Mucosa of rectum (tissue), 2 donors: ENCODE data around the gene FSD1.

ENCODE experiments used
- H3K27ac ChIP-seq, 2 donors: one replicate each; pipeline ENCODE4 v1.7.0; 2013; ENCODE audit warnings: inconsistent platforms in 2 of 2, low read depth in 2 of 2, low read length in 2 of 2
- H3K27me3 ChIP-seq, 2 donors: one replicate each; pipeline ENCODE4 v1.7.0; 2013; ENCODE audit warnings: low read length in 2 of 2; ENCODE audit not compliant: control insufficient read depth in 2 of 2, insufficient read depth in 2 of 2
- H3K36me3 ChIP-seq, 2 donors: one replicate each; pipeline ENCODE4 v1.7.0; 2013; ENCODE audit warnings: low read length in 2 of 2; ENCODE audit not compliant: control insufficient read depth in 2 of 2, insufficient read depth in 2 of 2
- H3K4me1 ChIP-seq, 2 donors: one replicate each; pipeline ENCODE4 v1.7.0; 2013; ENCODE audit warnings: low read length in 2 of 2, mild to moderate bottlenecking in 1 of 2; ENCODE audit not compliant: control insufficient read depth in 2 of 2, insufficient read depth in 2 of 2
- H3K4me3 ChIP-seq, 2 donors: one replicate each; pipeline ENCODE4 v1.7.0; 2013; ENCODE audit warnings: low read length in 2 of 2
- H3K9ac ChIP-seq, 2 donors: one replicate each; pipeline ENCODE4 v1.7.0; 2013; ENCODE audit warnings: low read length in 2 of 2, low read depth in 1 of 2, mild to moderate bottlenecking in 1 of 2
- H3K9me3 ChIP-seq, 2 donors: one replicate each; pipeline ENCODE4 v1.7.0; 2013; ENCODE audit warnings: low read length in 2 of 2; ENCODE audit not compliant: control insufficient read depth in 2 of 2
- donor health status: healthy.
- donor health status: Normal muscosa, but diverticular disease.

The FSD1 gene

DNA sequence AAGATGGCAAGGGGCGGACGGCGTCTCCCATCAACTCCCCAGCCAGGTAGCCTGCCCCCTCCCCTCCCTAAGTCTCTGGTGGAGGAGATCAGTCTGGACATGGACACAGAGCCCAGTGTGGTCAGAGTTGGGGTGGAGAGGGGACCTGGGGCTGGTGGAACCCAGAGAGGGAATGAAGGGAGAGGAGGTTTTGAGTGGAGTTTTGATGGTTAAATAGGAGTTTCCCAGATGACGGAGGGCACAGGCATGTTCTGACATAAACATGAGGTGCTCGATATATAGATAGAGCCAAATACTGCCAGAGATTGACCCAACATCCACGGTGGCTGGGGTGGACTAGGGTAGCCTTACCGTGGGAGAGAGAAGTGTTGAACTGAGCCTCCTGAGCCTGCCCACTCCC, 14.1 kb downstream of the FSD1 start:
- H3K9ac ChIP-seq: no peak overlapping the region
- no peaks in the 10 kb centered on the region for H3K36me3 ChIP-seq
- no peaks in the 10 kb centered on the region for H3K27me3 ChIP-seq
- H3K27ac ChIP-seq: no peak overlapping the region
- H3K4me3 ChIP-seq: no peak overlapping the region
- no peaks in the 10 kb centered on the region for H3K9me3 ChIP-seq
- peaks cover 0 to 2% of the 10 kb centered on the region in 2 donors for H3K4me1 ChIP-seq

DNA sequence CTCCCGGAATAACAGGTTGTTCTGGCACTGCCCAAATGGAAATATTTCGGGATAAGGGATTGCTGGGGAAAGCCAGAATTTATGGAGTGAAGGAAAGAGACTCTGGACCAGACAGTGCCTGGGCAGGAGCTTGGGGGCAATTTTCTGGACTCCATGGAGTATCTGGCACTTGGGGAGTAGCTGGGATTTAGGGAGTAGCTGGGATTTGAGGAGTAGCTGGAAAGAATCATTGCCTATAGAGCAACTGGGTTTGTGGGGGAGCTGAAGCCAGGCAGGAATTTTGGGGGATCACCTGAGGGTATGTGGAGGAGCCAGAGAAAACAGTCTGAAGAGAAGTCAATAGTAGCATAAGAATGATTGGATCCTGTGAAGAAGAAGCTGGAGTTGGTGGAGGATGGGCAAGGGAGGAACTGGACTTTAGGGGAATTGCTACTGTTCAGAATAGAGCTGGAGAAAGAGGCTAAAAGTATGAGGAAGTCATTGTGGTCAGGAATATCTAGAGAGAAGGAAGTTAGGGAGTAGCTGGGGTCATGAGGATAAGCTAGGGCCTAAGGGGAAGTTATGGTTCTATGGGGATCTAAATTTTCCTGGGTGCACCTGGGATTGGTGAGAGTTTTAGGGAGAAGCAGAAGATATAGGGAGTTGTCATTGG, 14.8 kb downstream of the FSD1 start:
- Histone ChIP-seq H3K9ac (no peak overlapping the region), H3K4me3 (no peak overlapping the region), H3K4me1 (peaks cover 0 to 2% of the 10 kb centered on the region in 2 donors), H3K36me3 (no peaks in the 10 kb centered on the region), H3K9me3 (no peaks in the 10 kb centered on the region), H3K27ac (no peak overlapping the region), H3K27me3 (no peaks in the 10 kb centered on the region)

DNA sequence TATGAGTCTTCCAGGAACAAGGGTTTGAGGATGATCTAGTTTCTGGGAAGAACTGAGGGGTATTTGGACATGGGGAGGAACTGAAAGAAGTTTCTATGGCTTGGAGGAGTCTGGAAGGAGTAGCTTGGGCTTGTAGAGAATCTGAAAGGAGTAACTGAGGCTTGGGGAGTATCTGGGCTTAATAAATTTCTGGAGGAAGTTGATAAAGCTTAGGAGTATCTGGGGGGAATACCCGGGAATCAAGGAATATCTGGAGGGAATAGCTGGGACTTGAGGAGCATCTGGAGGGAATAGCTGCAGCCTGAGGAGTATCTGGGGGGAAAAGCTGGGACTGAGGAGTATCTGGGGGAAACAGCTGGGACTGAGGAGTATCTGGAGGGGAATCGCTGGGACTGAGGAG, 16.0 kb downstream of the FSD1 start:
- H3K4me1 ChIP-seq: peaks cover 0 to 2% of the 10 kb centered on the region in 2 donors
- H3K9ac ChIP-seq: no peak overlapping the region
- no peaks in the 10 kb centered on the region for H3K36me3 ChIP-seq
- no peaks in the 10 kb centered on the region for H3K27me3 ChIP-seq
- H3K4me3 ChIP-seq: no peak overlapping the region
- no peaks in the 10 kb centered on the region for H3K9me3 ChIP-seq
- no peak overlapping the region for H3K27ac ChIP-seq

DNA sequence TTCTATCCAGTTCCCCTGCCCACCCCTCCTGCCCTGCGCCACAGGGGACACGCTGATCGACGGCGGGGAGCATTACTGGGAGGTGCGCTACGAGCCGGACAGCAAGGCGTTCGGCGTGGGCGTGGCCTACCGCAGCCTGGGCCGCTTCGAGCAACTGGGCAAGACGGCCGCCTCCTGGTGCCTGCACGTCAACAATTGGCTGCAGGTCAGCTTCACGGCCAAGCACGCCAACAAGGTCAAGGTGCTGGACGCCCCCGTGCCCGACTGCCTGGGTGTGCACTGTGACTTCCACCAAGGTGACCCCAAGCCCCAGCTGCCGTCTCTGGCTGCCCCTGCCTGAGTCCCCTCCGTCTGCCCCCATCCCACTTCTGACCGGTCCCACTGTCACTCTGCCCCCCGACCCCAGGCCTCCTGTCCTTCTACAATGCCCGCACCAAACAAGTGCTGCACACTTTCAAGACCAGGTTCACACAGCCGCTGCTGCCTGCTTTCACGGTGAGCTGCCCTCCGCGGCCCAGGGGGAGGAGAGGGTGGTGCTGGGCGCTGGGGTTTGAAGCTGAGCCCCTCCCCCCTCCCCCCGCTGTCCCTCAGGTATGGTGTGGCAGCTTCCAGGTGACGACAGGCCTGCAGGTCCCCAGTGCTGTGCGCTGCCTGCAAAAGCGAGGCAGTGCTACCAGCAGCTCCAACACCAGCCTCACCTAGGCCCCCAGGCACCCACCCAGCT, 18.7 kb downstream of the FSD1 start:
- Histone ChIP-seq H3K4me3 (no peak overlapping the region), H3K4me1 (peaks cover 2 to 6% of the 10 kb centered on the region in 2 donors), H3K9ac (no peak overlapping the region), H3K27ac (no peak overlapping the region), H3K9me3 (no peaks in the 10 kb centered on the region), H3K36me3 (peaks cover 4 to 7% of the 10 kb centered on the region in 2 donors), H3K27me3 (no peaks in the 10 kb centered on the region)

DNA sequence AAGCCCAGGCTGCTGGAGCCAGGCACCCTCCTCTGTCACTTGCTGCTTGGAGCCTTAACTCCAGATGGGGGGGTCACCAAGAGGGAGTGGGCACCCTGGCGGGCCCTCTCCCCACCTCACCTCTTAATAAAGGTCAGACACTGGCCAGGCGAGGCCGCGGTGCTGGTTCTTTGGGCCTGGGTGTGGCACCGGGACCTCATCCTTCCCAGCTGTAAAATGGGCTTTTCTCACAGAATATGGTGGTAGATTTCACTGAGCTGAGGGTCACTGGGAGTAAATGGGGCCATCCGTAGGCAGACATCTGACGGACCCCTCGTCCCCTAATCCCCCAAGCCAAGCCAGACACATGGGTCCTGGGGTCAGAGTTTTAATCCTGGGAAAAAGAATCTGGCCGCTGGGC, 19.3 kb downstream of the FSD1 start:
- H3K9me3 ChIP-seq: no peaks in the 10 kb centered on the region

DNA sequence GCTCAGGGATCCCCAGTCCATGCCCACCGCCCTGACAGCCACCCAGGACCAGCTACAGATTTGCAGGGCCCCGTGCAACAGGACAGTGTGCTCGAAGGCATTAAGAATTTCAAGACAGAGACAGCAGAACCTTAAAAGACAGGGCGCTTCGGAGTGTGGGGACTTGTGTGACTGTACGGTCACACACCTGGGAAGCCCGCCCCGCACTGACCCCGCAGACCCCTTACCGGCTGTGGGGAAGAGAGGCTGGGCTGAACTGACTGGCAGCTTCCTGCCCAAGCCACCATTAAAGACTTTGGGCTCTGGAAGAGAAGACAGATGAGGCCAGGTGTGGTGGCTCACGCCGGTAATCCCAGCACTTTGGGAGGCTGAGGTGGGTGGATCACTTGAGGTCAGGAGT, 19.8 kb downstream of the FSD1 start:
- Histone ChIP-seq H3K9me3 (no peaks in the 10 kb centered on the region), H3K36me3 (peaks cover 4 to 7% of the 10 kb centered on the region in 2 donors), H3K4me3 (no peak overlapping the region), H3K9ac (no peak overlapping the region), H3K27ac (no peak overlapping the region), H3K4me1 (peaks cover 2 to 9% of the 10 kb centered on the region in 2 donors), H3K27me3 (no peaks in the 10 kb centered on the region)

More for the DNA sequence above, 19.3 kb downstream of the FSD1 start:
- no peak overlapping the region for H3K27ac ChIP-seq
- H3K9ac ChIP-seq: no peak overlapping the region
- H3K4me3 ChIP-seq: no peak overlapping the region
- peaks cover 2 to 7% of the 10 kb centered on the region in 2 donors for H3K4me1 ChIP-seq
- peaks cover 4 to 7% of the 10 kb centered on the region in 2 donors for H3K36me3 ChIP-seq
- H3K27me3 ChIP-seq: no peaks in the 10 kb centered on the region

DNA sequence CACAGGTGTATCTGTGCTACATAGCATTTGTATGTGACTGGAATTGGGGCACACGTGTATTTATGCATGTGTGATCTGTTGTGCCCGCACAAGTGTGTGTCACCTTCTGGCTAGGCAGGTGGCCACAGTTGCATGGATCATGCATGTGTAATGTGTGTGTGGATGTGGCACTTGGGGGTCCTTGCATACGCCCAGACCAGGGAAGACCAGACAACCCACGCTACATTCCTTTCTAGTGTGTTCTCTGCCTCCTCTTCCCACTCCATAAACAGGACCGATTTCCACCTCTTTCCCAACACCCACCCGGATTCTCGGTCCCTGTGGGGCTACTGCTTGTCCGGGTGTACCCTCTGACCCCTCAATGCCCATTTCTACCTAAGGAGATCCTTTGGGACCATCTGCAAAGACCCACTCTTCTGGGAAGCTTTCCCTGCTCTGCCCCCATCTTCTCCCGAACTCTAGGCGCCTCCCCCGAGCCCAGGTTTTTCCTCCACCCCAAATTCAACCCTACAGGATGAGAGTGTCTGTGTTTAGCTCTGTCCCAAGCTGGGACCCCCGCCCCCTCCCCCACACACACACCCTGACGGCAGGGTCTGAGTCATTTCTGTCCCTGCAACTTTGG, 21.9 kb downstream of the FSD1 start:
- H3K4me3 ChIP-seq: no peak overlapping the region
- peaks cover 2 to 9% of the 10 kb centered on the region in 2 donors for H3K4me1 ChIP-seq
- H3K27ac ChIP-seq: no peak overlapping the region
- H3K9me3 ChIP-seq: no peaks in the 10 kb centered on the region
- H3K9ac ChIP-seq: no peak overlapping the region
- H3K36me3 ChIP-seq: peaks cover 8 to 9% of the 10 kb centered on the region in 2 donors
- H3K27me3 ChIP-seq: no peaks in the 10 kb centered on the region

DNA sequence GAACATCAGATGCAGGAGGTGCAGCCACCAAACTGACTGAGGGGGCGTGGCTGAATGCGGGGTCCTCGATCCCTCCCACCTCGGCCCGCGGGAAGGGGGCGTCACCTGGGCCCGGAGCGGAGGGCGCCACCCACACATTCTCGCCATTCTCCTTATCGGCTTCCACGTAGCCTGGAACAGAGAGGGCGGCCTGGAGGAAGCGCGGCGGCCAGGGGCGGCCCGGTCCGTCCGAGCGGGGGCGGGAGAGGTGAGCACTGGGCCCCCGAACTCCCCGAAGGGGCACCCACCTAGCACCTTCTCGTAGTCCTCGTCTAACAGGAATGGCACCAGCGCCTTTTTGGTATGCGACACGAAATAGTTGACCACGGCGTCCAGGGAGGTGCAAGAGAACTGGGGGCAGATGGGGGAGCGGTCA, 22.4 kb downstream of the FSD1 start:
- Histone ChIP-seq H3K36me3 (peaks cover 8 to 9% of the 10 kb centered on the region in 2 donors), H3K9ac (no peak overlapping the region), H3K9me3 (no peaks in the 10 kb centered on the region), H3K27me3 (no peaks in the 10 kb centered on the region), H3K4me1 (peaks cover 2 to 9% of the 10 kb centered on the region in 2 donors), H3K4me3 (no peak overlapping the region), H3K27ac (no peak overlapping the region)

DNA sequence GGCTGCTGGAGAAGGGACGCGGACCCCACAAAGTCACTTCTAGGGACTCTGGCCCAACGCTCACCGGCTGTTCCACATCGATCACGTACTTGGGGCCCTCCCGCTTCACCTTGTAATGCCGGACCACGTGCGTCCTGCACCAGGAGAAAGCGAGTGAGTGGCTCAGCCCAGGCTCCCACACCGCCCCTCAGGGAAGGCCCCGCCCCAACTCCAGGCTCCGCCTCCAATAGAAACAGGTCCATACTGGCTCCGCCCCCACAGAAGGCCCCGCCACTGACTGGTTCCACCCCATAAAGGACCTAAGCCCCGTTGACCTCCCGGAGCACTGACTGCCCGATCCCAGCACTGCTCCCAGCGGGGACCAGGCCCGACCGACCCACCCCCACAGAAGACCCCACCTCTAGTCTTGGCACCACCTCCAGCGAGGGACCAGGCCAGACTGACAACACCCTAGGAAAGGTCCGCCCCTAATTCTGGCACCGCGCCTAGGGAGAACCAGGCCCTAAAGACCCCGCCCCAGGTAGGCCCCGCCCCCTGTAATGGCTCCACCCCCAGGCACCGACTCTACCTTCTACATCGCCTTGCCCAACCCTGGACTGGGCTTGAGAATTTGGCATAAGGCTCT, 23.0 kb downstream of the FSD1 start:
- H3K27me3 ChIP-seq: no peaks in the 10 kb centered on the region
- H3K4me1 ChIP-seq: peaks cover 2 to 9% of the 10 kb centered on the region in 2 donors
- H3K9me3 ChIP-seq: no peaks in the 10 kb centered on the region
- H3K4me3 ChIP-seq: peak overlapping the region in 1 of 2 donors; percentile 67
- peak overlapping the region in 1 of 2 donors; percentile 43 for H3K27ac ChIP-seq
- H3K36me3 ChIP-seq: peaks cover 8 to 9% of the 10 kb centered on the region in 2 donors
- no peak overlapping the region for H3K9ac ChIP-seq

DNA sequence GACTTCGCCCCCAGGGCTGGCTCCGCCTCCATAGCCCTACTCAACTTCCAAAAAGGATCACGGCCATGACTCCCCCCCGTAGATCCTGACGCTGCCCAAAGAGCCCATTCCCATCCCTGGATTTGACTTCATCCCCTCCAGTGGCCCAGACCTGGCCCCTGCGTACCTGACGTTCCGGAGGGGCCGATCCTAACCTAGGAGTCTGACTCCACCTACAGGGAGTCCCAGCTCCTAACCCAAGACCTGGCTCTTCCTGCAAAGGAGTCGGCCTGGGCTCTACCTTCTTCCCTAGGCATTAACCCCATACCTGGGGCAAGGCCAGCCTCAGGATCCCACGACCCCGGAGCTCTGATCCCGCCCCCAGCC, 23.5 kb downstream of the FSD1 start:
- Histone ChIP-seq H3K36me3 (peaks cover 8 to 9% of the 10 kb centered on the region in 2 donors), H3K27me3 (no peaks in the 10 kb centered on the region), H3K9me3 (no peaks in the 10 kb centered on the region), H3K27ac (peak overlapping the region in 1 of 2 donors; percentile 43), H3K4me3 (peak overlapping the region in 1 of 2 donors; percentile 67), H3K9ac (no peak overlapping the region), H3K4me1 (peaks cover 2 to 9% of the 10 kb centered on the region in 2 donors)
